HTERT RPE-1 (cell line): Measurements from ENCODE around the gene CABP4.
"Not testable (repeated sequence)": the region's sequence is repeated elsewhere in the genome, so short reads cannot be mapped to it uniquely, and the experiment has no call there.

Experiments used
- in situ Hi-C: fragments of 300-500 bp; cut with MboI; formaldehyde crosslinking; loops from 4 replicates; pipeline ENCODE4 v1.14.3; 2020; ENCODE audit warnings: low sequenced_read_pairs

Gene CABP4

GRCh38 chr11:67452141-67452952, 2.8 kb upstream of the CABP4 start, which contains the start of gene GPR152:
Gene GPR152 (minus strand): TSS chr11:67452729. CDS start chr11:67452724, 5 bp downstream.
- in situ Hi-C loops: no loop called here

GRCh38 chr11:67453816-67454732, 1.1 kb upstream of the CABP4 start:
- in situ Hi-C loops: no loop called here

- in situ Hi-C loops: no loop called here
Measured at GRCh38 chr11:67456068-67456705, 1.0 kb downstream of the CABP4 start.

GRCh38 chr11:67457453-67457852, 2.3 kb downstream of the CABP4 start:
- in situ Hi-C loops: no loop called here

GRCh38 chr11:67458266-67458665, 3.1 kb downstream of the CABP4 start:
- in situ Hi-C loops: no loop called here

- in situ Hi-C loops: no loop called here
Measured at GRCh38 chr11:67463186-67463585, 8.0 kb downstream of the CABP4 start.

GRCh38 chr11:67463680-67464410, 8.7 kb downstream of the CABP4 start:
- in situ Hi-C loops: no loop called here

- in situ Hi-C loops: no loop called here
Measured at GRCh38 chr11:67464411-67465188, 9.4 kb downstream of the CABP4 start.

GRCh38 chr11:67465189-67465510, 10.0 kb downstream of the CABP4 start:
- in situ Hi-C loops: no loop called here

GRCh38 chr11:67465530-67465929, 10.4 kb downstream of the CABP4 start:
- in situ Hi-C loops: not testable (repeated sequence)

- in situ Hi-C loops: no loop called here
Measured at GRCh38 chr11:67466367-67466766, 11.2 kb downstream of the CABP4 start.

- in situ Hi-C loops: no loop called here
Measured at GRCh38 chr11:67466962-67467771, 12.0 kb downstream of the CABP4 start.

GRCh38 chr11:67468056-67468455, 12.9 kb downstream of the CABP4 start:
- in situ Hi-C loops: no loop called here

- in situ Hi-C loops: no loop called here
Measured at GRCh38 chr11:67468456-67468758, 13.3 kb downstream of the CABP4 start.

- in situ Hi-C loops: no loop called here
Measured at GRCh38 chr11:67468759-67469507, 13.8 kb downstream of the CABP4 start, which contains the start of gene TMEM134. Gene TMEM134 (minus strand): TSS chr11:67469251. CDS start chr11:67469192, 59 bp downstream.

- in situ Hi-C loops: no loop called here
Measured at GRCh38 chr11:67469508-67469811, 14.3 kb downstream of the CABP4 start.

- in situ Hi-C loops: no loop called here
Measured at GRCh38 chr11:67470337-67471002, 15.3 kb downstream of the CABP4 start.

GRCh38 chr11:67472882-67473281, 17.7 kb downstream of the CABP4 start:
- in situ Hi-C loops: no loop called here
